ENCODE data around the gene MRPL39. TPM values are rescaled to one million over a fixed set of nuclear protein-coding genes. Genes with fewer than 3 reads are reported as not detected.

The MRPL39 gene
- polyA plus RNA-seq, 1 experiment: 37.0 TPM

DNA sequence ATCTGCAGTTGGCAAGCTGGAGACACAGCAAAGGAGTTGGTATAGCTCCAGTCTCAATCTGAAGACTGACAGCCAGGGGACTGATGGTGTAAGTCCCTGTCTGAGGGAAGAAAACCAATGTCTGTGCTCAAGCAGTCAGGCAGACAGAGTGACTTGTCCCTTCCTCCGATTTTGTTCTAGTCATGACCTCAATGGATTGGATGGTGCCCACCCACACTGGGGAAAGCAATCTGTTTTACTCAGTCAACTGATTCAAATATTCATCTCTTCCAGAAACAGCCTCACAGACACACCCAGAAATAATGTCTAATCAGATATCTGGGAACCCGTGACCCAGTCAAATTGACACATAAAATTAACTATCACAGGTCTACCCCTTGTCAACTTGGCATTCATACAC is 11.9 kb upstream of the MRPL39 start:
- ChIA-PET CTCF (no interaction called here), POLR2A (no interaction called here)
- Histone ChIP-seq H3K4me3 (ENCODE audit: low read depth, low read length) (no peak overlapping the region), H3K27me3 (ENCODE audit: control insufficient read depth, insufficient read depth, low read length) (no peaks in the 10 kb centered on the region), H3K9me3 (ENCODE audit: control insufficient read depth, insufficient read depth, low read length) (no peaks in the 10 kb centered on the region), H3K27ac (ENCODE audit: low read depth, low read length) (no peak overlapping the region)
- TF ChIP-seq, protein P1, sequence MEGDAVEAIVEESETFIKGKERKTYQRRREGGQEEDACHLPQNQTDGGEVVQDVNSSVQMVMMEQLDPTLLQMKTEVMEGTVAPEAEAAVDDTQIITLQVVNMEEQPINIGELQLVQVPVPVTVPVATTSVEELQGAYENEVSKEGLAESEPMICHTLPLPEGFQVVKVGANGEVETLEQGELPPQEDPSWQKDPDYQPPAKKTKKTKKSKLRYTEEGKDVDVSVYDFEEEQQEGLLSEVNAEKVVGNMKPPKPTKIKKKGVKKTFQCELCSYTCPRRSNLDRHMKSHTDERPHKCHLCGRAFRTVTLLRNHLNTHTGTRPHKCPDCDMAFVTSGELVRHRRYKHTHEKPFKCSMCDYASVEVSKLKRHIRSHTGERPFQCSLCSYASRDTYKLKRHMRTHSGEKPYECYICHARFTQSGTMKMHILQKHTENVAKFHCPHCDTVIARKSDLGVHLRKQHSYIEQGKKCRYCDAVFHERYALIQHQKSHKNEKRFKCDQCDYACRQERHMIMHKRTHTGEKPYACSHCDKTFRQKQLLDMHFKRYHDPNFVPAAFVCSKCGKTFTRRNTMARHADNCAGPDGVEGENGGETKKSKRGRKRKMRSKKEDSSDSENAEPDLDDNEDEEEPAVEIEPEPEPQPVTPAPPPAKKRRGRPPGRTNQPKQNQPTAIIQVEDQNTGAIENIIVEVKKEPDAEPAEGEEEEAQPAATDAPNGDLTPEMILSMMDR (IDR thresholded peaks at IDR 0.05; ENCODE audit: low read depth, low read length): no peak
- DNase-seq (ENCODE audit: low read depth, low spot score): no peak

GRCh38 chr21:25615880-25616279 is 8.6 kb upstream of the MRPL39 start:
- CTCF ChIA-PET: no interaction called here
- POLR2A ChIA-PET: no interaction called here

DNA sequence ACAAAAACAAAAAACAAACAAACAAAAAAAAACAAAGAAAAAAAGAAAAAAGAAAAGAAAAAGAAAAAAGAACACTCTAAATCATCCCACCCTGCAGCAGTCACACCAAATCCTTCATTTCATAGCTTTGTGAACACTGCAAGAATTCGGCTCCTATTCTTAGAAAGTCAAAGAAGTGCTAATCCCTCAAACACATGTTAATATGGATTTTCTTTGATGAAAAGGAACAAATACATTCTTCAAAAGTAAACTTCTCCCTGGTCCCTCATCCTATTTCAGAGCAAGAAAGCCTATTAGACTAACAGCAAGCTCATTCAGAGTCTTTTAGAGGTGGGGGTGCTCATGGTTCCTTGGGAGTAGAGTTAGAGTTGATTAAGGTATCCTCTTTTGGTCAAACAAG is 7.2 kb upstream of the MRPL39 start:
- Histone ChIP-seq H3K4me3 (ENCODE audit: low read depth, low read length) (no peak overlapping the region), H3K27me3 (ENCODE audit: control insufficient read depth, insufficient read depth, low read length) (no peaks in the 10 kb centered on the region), H3K27ac (ENCODE audit: low read depth, low read length) (no peak overlapping the region), H3K9me3 (ENCODE audit: control insufficient read depth, insufficient read depth, low read length) (no peaks in the 10 kb centered on the region)
- TF ChIP-seq, protein P1 (IDR thresholded peaks at IDR 0.05; ENCODE audit: low read depth, low read length): no peak
- CTCF ChIA-PET: interaction anchor here (1.2 kb wide), 1 partner anchor 93 kb away, joined by 3 read pairs; no protein-coding TSS in a partner anchor
- POLR2A ChIA-PET: no interaction called here
- no peak for DNase-seq (ENCODE audit: low read depth, low spot score)

More at GRCh38 chr21:25615880-25616279, 8.6 kb upstream of the MRPL39 start:
- no peak for DNase-seq (ENCODE audit: low read depth, low spot score)
- TF ChIP-seq, protein P1 (IDR thresholded peaks at IDR 0.05; ENCODE audit: low read depth, low read length): no peak
- Histone ChIP-seq H3K4me3 (ENCODE audit: low read depth, low read length) (no peak overlapping the region), H3K9me3 (ENCODE audit: control insufficient read depth, insufficient read depth, low read length) (no peaks in the 10 kb centered on the region), H3K27me3 (ENCODE audit: control insufficient read depth, insufficient read depth, low read length) (no peaks in the 10 kb centered on the region), H3K27ac (ENCODE audit: low read depth, low read length) (no peak overlapping the region)

DNA sequence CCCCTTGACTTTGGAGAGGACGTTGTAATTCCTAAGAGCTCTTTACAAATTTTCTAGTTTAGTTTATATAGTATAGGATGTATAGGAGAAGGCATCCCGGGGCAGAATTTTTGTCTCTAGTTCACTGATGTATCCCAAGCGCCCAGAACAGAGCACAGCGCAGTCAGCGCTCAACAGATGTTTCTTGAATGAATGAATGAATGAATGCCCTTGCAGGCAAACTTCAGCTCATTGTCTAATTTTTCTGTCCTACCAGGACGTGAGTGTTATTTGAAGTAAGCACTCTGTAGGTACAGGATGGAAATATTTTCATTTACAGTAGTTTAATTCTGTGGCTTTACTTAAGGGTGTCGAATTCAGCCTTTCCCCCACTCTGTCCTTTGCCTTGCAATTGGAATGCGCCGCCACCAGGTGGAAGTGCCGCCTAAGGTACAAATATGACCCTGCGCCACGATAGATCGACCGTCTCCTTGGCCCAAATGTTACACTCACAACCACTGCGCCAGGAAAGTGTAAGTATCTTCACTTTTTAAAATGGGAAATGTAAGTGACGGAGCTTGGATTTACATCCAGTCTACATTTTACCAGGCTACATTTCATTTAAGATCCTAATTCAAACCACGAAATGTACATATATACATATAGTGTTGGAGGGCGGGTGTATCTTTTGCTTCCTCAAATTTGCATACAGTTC is 910 bp upstream of the MRPL39 start:
- TF ChIP-seq, protein P1 (IDR thresholded peaks at IDR 0.05; ENCODE audit: low read depth, low read length): peak; percentile 93
- ChIA-PET CTCF (interaction anchor here (0.5 to 3.5 kb wide), 71 partner anchors 9 to 1341 kb away, joined by 3 to 97 read pairs (median 5); partner anchors contain the start of genes ATP5PF, GABPA and JAM2), POLR2A (no interaction called here)
- Histone ChIP-seq H3K27ac (ENCODE audit: low read depth, low read length) (no peak overlapping the region), H3K27me3 (ENCODE audit: control insufficient read depth, insufficient read depth, low read length) (no peaks in the 10 kb centered on the region), H3K9me3 (ENCODE audit: control insufficient read depth, insufficient read depth, low read length) (no peaks in the 10 kb centered on the region; the same call in 1 of the 2 replicates), H3K4me3 (ENCODE audit: low read depth, low read length) (peak overlapping the region; percentile 83)
- peak; percentile 68 for DNase-seq (ENCODE audit: low read depth, low spot score)

DNA sequence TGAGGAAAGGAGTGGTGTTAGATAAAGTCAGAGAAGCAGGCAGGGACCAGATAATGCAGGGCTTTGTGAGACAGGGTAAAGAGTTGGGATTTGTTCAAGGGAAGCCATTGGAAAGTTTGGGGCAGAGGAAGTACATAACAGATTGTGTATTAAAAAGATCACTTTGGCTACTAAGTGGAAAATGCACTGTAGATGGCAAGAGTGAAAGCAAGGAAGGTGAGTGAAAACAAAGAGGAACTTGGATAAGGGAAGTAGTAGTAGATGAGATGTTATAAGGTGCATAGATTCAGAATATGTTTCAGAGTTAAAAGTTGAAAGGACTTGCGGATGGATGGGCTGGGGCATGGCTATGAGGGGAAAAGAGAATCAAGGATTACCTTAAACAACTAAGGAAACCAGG is 17.4 kb downstream of the MRPL39 start:
- TF ChIP-seq, protein P1 (IDR thresholded peaks at IDR 0.05; ENCODE audit: low read depth, low read length): no peak
- Histone ChIP-seq H3K4me3 (ENCODE audit: low read depth, low read length) (no peak overlapping the region), H3K9me3 (ENCODE audit: control insufficient read depth, insufficient read depth, low read length) (no peaks in the 10 kb centered on the region), H3K27ac (ENCODE audit: low read depth, low read length) (no peak overlapping the region), H3K27me3 (ENCODE audit: control insufficient read depth, insufficient read depth, low read length) (no peaks in the 10 kb centered on the region)
- POLR2A ChIA-PET: no interaction called here
- CTCF ChIA-PET: no interaction called here
- DNase-seq (ENCODE audit: low read depth, low spot score): no peak

Measured in AG04450 (cell line).